Measurements from ENCODE around the gene FADS1. TPM values are rescaled to one million over a fixed set of nuclear protein-coding genes. Genes with fewer than 3 reads are reported as not detected.

FADS1 gene
- total RNA-seq, 2 donors from 2014 or later, result 39.0 to 52.9 TPM

DNA sequence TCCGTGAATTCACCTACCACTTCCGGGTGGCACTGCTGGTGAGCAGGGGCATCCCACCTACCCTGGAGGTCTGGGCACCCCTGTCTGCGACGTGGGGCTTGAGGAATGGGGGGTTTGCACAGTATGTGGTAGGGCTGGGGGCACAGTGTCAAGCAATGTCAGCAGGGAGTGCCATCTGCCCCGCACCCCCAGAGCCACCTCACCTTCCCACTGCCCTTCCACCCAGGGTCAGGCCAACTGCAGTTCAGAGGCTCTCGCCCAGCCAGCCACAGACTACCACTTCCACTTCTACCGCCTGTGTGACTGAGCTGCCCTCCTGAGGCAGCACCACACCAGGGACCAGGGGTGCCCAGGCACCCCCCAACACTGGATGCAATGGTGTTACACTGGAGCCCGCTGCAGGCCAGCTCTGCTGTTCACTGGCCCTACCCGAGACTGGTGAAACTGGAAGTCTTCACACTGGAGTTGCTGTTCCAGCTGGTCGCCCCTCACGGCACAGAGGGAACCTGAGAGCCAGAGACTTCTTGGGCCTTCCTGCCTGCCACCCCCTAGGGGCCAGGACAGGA lies 30.9 kb downstream of the FADS1 start:
- ATAC-seq (ENCODE audit: insufficient number of reproducible peaks, low FRiP score, low read depth) (no peak), DNase-seq (ENCODE audit: low spot score) (no peak)
- no peak overlapping the region for H3K4me3 ChIP-seq
- no peaks in the 10 kb centered on the region for H3K9me3 ChIP-seq
- H3K36me3 ChIP-seq, result peaks cover 52% of the 10 kb centered on the region
- TF ChIP-seq, protein P1, sequence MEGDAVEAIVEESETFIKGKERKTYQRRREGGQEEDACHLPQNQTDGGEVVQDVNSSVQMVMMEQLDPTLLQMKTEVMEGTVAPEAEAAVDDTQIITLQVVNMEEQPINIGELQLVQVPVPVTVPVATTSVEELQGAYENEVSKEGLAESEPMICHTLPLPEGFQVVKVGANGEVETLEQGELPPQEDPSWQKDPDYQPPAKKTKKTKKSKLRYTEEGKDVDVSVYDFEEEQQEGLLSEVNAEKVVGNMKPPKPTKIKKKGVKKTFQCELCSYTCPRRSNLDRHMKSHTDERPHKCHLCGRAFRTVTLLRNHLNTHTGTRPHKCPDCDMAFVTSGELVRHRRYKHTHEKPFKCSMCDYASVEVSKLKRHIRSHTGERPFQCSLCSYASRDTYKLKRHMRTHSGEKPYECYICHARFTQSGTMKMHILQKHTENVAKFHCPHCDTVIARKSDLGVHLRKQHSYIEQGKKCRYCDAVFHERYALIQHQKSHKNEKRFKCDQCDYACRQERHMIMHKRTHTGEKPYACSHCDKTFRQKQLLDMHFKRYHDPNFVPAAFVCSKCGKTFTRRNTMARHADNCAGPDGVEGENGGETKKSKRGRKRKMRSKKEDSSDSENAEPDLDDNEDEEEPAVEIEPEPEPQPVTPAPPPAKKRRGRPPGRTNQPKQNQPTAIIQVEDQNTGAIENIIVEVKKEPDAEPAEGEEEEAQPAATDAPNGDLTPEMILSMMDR (IDR thresholded peaks at IDR 0.05), result no peak
- H3K4me1 ChIP-seq (ENCODE audit: control insufficient read depth in 1 of 2, low read depth in 2 of 2), result peaks cover 0 to under 1% of the 10 kb centered on the region in 2 donors
- H3K27ac ChIP-seq, result no peak overlapping the region
- no peaks in the 10 kb centered on the region for H3K27me3 ChIP-seq (replicated peaks; ENCODE audit: insufficient read depth)

DNA sequence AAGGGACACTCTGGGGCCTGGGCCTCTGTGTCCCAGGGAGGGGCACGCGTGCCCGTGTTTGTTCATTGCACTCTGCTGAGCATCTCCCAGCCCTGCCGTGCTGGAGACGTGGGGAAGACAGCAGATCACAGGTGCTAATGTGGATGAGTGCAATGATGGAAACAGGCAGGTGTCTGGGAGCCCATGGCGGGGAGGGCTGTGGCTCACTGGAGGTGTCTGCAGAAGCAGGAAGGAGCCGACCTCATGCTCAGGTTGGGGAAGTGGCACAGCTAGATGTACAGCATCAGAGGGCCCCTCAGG lies 32.3 kb downstream of the FADS1 start:
- no peaks in the 10 kb centered on the region for H3K9me3 ChIP-seq
- H3K36me3 ChIP-seq, result peaks cover 41% of the 10 kb centered on the region
- H3K4me3 ChIP-seq, result no peak overlapping the region
- DNase-seq (ENCODE audit: low spot score) (no peak), ATAC-seq (ENCODE audit: insufficient number of reproducible peaks, low FRiP score, low read depth) (no peak)
- H3K27ac ChIP-seq, result no peak overlapping the region
- no peaks in the 10 kb centered on the region for H3K27me3 ChIP-seq (replicated peaks; ENCODE audit: insufficient read depth)
- TF ChIP-seq, protein P1 (IDR thresholded peaks at IDR 0.05), result no peak
- H3K4me1 ChIP-seq (ENCODE audit: control insufficient read depth in 1 of 2, low read depth in 2 of 2), result no peaks in the 10 kb centered on the region

DNA sequence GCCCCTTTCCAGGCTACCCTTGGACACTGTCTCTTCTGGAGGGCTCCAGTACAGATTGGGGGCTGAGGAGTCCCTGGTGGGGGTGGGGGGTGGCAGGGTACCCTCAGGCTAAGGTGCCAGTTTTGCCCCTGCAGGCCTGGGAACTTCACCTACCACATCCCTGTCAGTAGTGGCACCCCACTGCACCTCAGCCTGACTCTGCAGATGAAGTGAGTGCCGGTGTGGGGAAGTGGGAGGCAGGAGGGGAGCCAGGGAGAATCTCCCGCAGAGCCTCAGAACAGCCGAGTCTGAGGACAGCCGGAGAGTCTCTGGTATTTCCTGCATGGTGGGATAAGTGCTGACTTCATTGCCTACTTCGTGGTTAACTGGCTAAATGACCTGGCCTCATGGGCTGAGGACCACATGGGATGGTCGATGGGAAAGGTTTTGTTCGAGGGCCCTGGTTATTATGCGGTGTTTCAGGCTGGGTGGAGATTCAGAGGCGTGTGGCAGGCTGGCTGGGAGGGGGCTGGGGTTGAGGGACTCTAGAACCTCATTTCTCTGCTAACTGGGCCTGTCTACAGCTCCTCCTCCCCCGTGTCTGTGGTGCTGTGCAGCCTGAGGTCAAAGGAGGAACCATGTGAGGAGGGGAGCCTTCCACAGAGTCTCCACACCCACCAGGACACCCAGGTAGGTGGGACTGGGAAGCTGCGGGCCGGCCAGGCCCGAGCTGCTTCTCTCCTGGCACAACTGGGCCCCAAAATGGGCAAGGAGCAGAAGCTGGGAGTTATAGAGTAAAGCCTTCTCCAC lies 32.9 kb downstream of the FADS1 start:
- Histone ChIP-seq H3K36me3 (peaks cover 35% of the 10 kb centered on the region), H3K27ac (no peak overlapping the region), H3K9me3 (no peaks in the 10 kb centered on the region), H3K4me3 (no peak overlapping the region), H3K4me1 (ENCODE audit: control insufficient read depth in 1 of 2, low read depth in 2 of 2) (no peaks in the 10 kb centered on the region), H3K27me3 (replicated peaks; ENCODE audit: insufficient read depth) (no peaks in the 10 kb centered on the region)
- no peak for DNase-seq (ENCODE audit: low spot score)
- TF ChIP-seq, protein P1 (IDR thresholded peaks at IDR 0.05), result no peak
- ATAC-seq (ENCODE audit: insufficient number of reproducible peaks, low FRiP score, low read depth), result no peak

DNA sequence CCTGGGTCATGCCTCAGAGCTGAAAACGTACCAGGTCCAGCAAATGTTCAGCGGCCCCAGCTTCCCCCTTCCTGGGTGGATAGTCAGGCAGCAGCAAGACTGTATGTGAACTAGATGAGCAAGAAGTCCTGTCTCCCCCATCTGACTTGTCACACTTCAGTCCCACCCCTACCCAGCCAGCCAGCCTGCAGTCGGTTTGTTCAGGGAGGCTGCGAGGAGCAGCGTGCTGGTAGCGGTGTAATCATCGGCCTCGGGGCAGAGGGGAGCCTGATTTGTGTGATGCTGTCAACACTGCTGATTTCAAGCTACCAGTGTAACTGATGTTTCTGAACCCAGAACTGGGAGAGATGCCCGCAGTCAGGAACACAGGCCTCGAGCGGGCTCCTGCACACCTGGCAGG lies 34.0 kb downstream of the FADS1 start:
- Histone ChIP-seq H3K27ac (no peak overlapping the region), H3K9me3 (no peaks in the 10 kb centered on the region), H3K4me1 (ENCODE audit: control insufficient read depth in 1 of 2, low read depth in 2 of 2) (no peaks in the 10 kb centered on the region), H3K4me3 (no peak overlapping the region), H3K27me3 (replicated peaks; ENCODE audit: insufficient read depth) (no peaks in the 10 kb centered on the region), H3K36me3 (peaks cover 26% of the 10 kb centered on the region)
- DNase-seq (ENCODE audit: low spot score) (no peak), ATAC-seq (ENCODE audit: insufficient number of reproducible peaks, low FRiP score, low read depth) (no peak)
- TF ChIP-seq, protein P1 (IDR thresholded peaks at IDR 0.05), result no peak

DNA sequence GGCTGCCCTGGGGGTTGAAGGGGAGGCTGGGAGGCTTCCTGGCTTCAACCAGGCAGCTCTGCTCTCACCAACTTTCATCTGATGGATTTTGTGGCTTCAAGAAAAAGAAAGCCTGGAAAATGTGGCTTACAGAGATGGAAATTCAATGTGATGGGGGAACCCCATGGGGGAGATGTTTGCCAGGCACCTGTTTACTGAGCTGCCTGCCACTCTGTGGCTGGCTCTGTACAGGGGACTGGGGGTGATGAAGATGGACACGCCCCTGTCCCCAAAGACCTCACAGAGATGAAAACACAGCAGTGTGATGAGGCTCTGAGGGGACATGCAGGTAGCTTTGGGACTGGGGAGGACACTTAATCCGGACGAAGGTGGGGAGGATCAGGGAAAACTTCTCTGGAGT lies 34.5 kb downstream of the FADS1 start:
- ATAC-seq (ENCODE audit: insufficient number of reproducible peaks, low FRiP score, low read depth) (no peak), DNase-seq (ENCODE audit: low spot score) (no peak)
- TF ChIP-seq, protein P1 (IDR thresholded peaks at IDR 0.05), result no peak
- H3K4me1 ChIP-seq (ENCODE audit: control insufficient read depth in 1 of 2, low read depth in 2 of 2), result no peaks in the 10 kb centered on the region
- no peaks in the 10 kb centered on the region for H3K9me3 ChIP-seq
- H3K4me3 ChIP-seq, result no peak overlapping the region
- H3K27me3 ChIP-seq (replicated peaks; ENCODE audit: insufficient read depth), result no peaks in the 10 kb centered on the region
- H3K36me3 ChIP-seq, result peaks cover 21% of the 10 kb centered on the region
- no peak overlapping the region for H3K27ac ChIP-seq

All from thoracic aorta (tissue), 2 donors.